Fibroblast of villous mesenchyme (primary cell): ENCODE data around the gene GRIN3B. TPM values are rescaled to one million over a fixed set of nuclear protein-coding genes. Genes with fewer than 3 reads are reported as not detected.

Source experiments
- DNase-seq: peaks from one replicate; pipeline ENCODE4 v3.0.0-alpha.2; 2010; ENCODE audit warnings: low read depth
- H3K4me3 ChIP-seq: 2 replicates; pipeline ENCODE4 v1.5.1; 2011; ENCODE audit warnings: low read depth, mild to moderate bottlenecking, low read length
- total RNA-seq: library from RNA; depleted of rRNA; stranded (reverse); fragments of >200 nt; gene quantifications from 2 replicates; pipeline ENCODE4 v1.2.3, GENCODE V29; 2012
- TF ChIP-seq, protein P1 (sequence below): IDR thresholded peaks from 2 replicates; pipeline ENCODE4 v1.5.1; 2012; ENCODE audit warnings: low read depth, mild to moderate bottlenecking, low read length; ENCODE audit not compliant: insufficient read depth

Gene GRIN3B
- total RNA-seq, 1 donor = under 0.01 TPM

DNA sequence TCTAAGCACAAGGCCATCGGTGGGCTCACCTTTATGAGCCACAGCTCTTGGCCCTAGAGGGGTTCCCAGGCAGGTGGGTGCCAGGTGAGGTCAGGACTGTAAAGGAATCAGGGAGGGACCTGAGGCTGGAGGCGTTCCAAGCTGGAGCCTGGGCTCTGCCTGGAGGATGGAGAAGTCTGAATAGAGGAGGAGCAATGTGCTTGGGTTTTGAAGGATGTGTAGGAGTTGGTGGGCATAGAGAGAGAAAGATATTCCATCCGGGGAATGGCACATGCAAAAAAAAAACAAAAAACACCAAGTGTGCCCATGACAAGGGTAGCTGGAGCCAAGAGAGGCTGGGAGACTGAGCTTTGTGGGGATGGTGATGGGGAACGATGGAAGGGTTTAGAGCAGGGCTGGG lies 2.4 kb downstream of the GRIN3B start:
- no peak overlapping the region for H3K4me3 ChIP-seq
- no peak for DNase-seq
- TF ChIP-seq, protein P1, sequence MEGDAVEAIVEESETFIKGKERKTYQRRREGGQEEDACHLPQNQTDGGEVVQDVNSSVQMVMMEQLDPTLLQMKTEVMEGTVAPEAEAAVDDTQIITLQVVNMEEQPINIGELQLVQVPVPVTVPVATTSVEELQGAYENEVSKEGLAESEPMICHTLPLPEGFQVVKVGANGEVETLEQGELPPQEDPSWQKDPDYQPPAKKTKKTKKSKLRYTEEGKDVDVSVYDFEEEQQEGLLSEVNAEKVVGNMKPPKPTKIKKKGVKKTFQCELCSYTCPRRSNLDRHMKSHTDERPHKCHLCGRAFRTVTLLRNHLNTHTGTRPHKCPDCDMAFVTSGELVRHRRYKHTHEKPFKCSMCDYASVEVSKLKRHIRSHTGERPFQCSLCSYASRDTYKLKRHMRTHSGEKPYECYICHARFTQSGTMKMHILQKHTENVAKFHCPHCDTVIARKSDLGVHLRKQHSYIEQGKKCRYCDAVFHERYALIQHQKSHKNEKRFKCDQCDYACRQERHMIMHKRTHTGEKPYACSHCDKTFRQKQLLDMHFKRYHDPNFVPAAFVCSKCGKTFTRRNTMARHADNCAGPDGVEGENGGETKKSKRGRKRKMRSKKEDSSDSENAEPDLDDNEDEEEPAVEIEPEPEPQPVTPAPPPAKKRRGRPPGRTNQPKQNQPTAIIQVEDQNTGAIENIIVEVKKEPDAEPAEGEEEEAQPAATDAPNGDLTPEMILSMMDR = no peak

DNA sequence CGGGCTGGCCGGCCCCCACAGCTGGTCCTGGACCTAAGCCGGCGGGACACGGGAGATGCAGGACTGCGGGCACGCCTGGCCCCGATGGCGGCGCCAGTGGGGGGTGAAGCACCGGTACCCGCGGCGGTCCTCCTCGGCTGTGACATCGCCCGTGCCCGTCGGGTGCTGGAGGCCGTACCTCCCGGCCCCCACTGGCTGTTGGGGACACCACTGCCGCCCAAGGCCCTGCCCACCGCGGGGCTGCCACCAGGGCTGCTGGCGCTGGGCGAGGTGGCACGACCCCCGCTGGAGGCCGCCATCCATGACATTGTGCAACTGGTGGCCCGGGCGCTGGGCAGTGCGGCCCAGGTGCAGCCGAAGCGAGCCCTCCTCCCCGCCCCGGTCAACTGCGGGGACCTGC lies 3.1 kb downstream of the GRIN3B start:
- TF ChIP-seq, protein P1 = no peak
- DNase-seq = no peak
- no peak overlapping the region for H3K4me3 ChIP-seq

DNA sequence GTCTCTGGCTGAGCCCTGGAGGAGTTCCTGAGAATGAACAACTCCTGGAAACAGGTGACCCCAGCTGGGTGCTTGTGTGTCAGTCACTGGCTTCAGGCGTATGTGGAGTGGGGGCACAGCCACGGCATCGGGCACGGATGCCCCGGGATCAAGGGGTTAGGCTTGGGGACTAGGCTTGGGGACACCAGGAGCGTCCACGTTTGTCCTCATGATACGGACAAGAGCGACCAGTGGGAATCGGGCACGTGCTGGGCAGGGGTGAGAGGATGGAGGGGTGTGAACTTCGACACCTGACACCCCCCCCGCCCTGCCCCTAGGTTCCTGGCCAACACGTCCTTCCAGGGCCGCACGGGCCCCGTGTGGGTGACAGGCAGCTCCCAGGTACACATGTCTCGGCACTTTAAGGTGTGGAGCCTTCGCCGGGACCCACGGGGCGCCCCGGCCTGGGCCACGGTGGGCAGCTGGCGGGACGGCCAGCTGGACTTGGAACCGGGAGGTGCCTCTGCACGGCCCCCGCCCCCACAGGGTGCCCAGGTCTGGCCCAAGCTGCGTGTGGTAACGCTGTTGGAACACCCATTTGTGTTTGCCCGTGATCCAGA lies 4.1 kb downstream of the GRIN3B start:
- no peak for DNase-seq
- no peak overlapping the region for H3K4me3 ChIP-seq
- TF ChIP-seq, protein P1 = no peak

DNA sequence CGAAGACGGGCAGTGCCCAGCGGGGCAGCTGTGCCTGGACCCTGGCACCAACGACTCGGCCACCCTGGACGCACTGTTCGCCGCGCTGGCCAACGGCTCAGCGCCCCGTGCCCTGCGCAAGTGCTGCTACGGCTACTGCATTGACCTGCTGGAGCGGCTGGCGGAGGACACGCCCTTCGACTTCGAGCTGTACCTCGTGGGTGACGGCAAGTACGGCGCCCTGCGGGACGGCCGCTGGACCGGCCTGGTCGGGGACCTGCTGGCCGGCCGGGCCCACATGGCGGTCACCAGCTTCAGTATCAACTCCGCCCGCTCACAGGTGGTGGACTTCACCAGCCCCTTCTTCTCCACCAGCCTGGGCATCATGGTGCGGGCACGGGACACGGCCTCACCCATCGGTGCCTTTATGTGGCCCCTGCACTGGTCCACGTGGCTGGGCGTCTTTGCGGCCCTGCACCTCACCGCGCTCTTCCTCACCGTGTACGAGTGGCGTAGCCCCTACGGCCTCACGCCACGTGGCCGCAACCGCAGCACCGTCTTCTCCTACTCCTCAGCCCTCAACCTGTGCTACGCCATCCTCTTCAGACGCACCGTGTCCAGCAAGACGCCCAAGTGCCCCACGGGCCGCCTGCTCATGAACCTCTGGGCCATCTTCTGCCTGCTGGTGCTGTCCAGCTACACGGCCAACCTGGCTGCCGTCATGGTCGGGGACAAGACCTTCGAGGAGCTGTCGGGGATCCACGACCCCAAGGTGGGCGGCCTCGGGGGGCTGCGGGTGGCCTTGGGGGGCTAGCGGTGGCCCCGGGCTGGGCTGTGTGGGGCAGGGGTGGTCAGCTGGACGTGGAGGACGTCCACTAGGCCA lies 4.8 kb downstream of the GRIN3B start:
- H3K4me3 ChIP-seq = no peak overlapping the region
- TF ChIP-seq, protein P1 = no peak
- DNase-seq = no peak

DNA sequence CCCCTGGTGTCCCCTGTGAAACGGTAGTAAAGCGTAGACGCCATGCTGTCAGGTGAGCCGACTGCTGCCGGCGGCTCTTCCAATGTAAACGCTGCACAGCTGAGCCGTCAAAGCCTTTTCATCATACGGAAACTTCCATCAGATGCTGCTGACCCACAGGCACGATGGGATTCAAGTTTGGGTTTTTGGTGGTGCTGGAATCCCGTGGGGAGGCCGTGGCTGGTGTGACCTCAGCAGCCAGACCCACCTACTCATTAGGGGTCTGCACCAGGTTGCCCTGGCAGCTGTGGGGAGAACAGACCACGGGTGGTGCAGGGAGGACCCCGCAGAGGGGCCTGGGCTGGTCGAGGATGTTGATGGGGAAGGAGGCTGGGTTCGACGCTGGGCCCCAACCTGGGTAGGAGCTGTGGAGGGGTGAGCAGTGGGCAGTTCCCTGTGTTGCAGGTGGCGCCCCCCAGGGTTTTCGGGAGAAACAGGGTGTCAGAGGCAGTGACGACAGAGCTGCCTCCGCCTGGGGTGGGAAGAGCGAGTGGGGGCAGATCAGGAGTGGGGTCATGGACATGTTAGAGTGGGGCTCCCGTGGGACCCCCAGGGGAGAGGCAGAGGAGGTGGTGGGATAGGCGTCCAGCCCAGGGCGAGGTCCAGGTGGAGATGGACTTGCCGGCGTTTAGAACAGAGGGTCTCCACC lies 6.6 kb downstream of the GRIN3B start:
- TF ChIP-seq, protein P1 = no peak

DNA sequence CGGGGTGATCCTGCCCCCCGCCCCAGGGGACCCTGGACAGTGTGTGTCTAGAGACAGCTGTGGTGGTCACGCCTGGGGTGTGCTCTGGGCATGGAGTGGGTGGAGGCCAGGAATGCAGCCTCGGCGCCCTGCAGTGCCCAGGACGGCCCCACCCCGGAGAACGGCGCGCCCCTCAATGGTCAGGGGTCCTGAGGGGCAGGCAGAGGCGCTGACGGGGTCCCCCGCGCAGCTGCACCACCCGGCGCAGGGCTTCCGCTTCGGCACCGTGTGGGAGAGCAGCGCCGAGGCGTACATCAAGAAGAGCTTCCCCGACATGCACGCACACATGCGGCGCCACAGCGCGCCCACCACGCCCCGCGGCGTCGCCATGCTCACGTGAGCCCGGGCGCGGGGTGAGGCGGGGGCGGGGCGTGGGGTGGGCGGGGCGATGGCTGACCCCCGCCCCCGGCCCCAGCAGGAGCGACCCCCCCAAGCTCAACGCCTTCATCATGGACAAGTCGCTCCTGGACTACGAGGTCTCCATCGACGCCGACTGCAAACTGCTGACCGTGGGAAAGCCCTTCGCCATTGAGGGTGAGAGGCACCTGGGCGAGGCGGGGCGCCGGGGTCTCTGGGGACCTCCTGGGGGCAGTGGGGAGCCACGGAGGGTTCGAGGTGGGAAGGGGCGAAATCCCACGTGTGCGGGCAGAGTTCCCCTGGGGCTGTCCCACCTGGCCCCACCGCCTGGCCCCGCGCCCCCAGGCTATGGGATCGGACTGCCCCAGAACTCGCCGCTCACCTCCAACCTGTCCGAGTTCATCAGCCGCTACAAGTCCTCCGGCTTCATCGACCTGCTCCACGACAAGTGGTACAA lies 7.4 kb downstream of the GRIN3B start:
- TF ChIP-seq, protein P1 = no peak
- no peak overlapping the region for H3K4me3 ChIP-seq
- DNase-seq = no peak

More for the DNA sequence above, 6.6 kb downstream of the GRIN3B start:
- no peak overlapping the region for H3K4me3 ChIP-seq
- DNase-seq = no peak
